PC-9 (cell line): ENCODE measurements around the gene CST4.

Source experiments
- CTCF ChIP-seq: fragments of 200-600 bp; sonication (generic); conservative IDR thresholded peaks from 2 replicates; pipeline ENCODE4 v1.6.1; 2017; ENCODE audit warnings: mixed run types, antibody characterized with exemption, mild to moderate bottlenecking, moderate library complexity
- EZH2 ChIP-seq: fragments of 200-600 bp; sonication (generic); IDR thresholded peaks from 2 replicates; pipeline ENCODE4 v1.8.0; 2017; ENCODE audit warnings: antibody characterized with exemption, low read depth

GRCh38 chr20:23690581-23690980 is 1.7 kb upstream of the CST4 start:
- TF ChIP-seq CTCF = no peak
- TF ChIP-seq EZH2 = no peak
